GM19099 (cell line): Measurements from ENCODE around the gene ADAMTS2.

ENCODE experiments used
- POLR2A ChIP-seq: IDR thresholded peaks from 3 replicates; pipeline ENCODE4 v1.6.1; 2011; ENCODE audit warnings: low read depth; ENCODE audit not compliant: insufficient read length; ENCODE audit errors: extremely low read depth

The ADAMTS2 gene

GRCh38 chr5:179180921-179181645 is 164.2 kb downstream of the ADAMTS2 start:
- TF ChIP-seq POLR2A, result no peak

GRCh38 chr5:179180061-179180610 is 165.1 kb downstream of the ADAMTS2 start:
- TF ChIP-seq POLR2A, result no peak

- no peak for TF ChIP-seq POLR2A
These were observed 167.3 kb downstream of the ADAMTS2 start for GRCh38 chr5:179177711-179178575.

- no peak for TF ChIP-seq POLR2A
These were observed 168.6 kb downstream of the ADAMTS2 start for GRCh38 chr5:179176571-179177230.

- TF ChIP-seq POLR2A, result no peak
These were observed 169.1 kb downstream of the ADAMTS2 start for GRCh38 chr5:179176166-179176565.

- no peak for TF ChIP-seq POLR2A
These were observed 173.2 kb downstream of the ADAMTS2 start for GRCh38 chr5:179171816-179172745.

GRCh38 chr5:179171251-179171815 is 173.9 kb downstream of the ADAMTS2 start:
- TF ChIP-seq POLR2A, result no peak

- TF ChIP-seq POLR2A, result no peak
These were observed 174.7 kb downstream of the ADAMTS2 start for GRCh38 chr5:179170606-179171005.

GRCh38 chr5:179169836-179170235 is 175.4 kb downstream of the ADAMTS2 start:
- TF ChIP-seq POLR2A, result no peak

GRCh38 chr5:179168664-179169063 is 176.6 kb downstream of the ADAMTS2 start:
- no peak for TF ChIP-seq POLR2A

- TF ChIP-seq POLR2A, result no peak
These were observed 177.3 kb downstream of the ADAMTS2 start for GRCh38 chr5:179167871-179168451.

GRCh38 chr5:179166886-179167841 is 178.1 kb downstream of the ADAMTS2 start:
- no peak for TF ChIP-seq POLR2A
